K562 (cell line): ENCODE data around the gene PRKACG. TPM values are rescaled to one million over a fixed set of nuclear protein-coding genes. Genes with fewer than 3 reads are reported as not detected.

Experiments
- ATAC-seq: fragments of 200-7000 bp; cut with Tn5 transposase; 3 replicates; pipeline ENCODE4 v1.9.1; 2020; ENCODE audit warnings: moderate library complexity
- BruUV-seq: library from RNA; stranded (reverse); fragments of 400-500 nt; replicated peaks from 2 replicates; lab custom pipeline; 2021; lab: Mats Ljungman, UMichigan
- CTCF ChIA-PET: fragments of 300-600 bp; formaldehyde crosslinking; extraction: SDS; loops from one replicate; lab custom pipeline; 2021; ENCODE audit warnings: low intra/inter-chr PET ratio; lab: Yijun Ruan, JAX
- POLR2A ChIA-PET: fragments of 300-600, 350-650 bp; sonication (Branson Sonifier 250); formaldehyde crosslinking; extraction: SDS; loops from one replicate; lab custom pipeline; 2021; ENCODE audit warnings: antibody characterized with exemption, inconsistent platforms; lab: Yijun Ruan, JAX
- DNase-seq, 4 experiments: peaks; one replicate each; pipeline versions ENCODE4 v3.0.0 to v3.0.0-alpha.2; 2011 to 2018; ENCODE audit warnings: low spot score in 3 of 4, mixed read lengths in 3 of 4; ENCODE audit errors: extremely low read depth in 1 of 4
- FAIRE-seq: peaks from 2 replicates; lab custom pipeline; 2011; peaks lifted over from hg19 to GRCh38; lab: Jason Lieb, UNC
- H2AFZ ChIP-seq: 2 replicates; pipeline ENCODE4 v1.6.0; 2011; ENCODE audit warnings: low read depth, low read length, control low read depth, inconsistent platforms
- H3K27ac ChIP-seq: fragments of 200-600 bp; 3 replicates; pipeline ENCODE4 v1.8.0; 2011; ENCODE audit warnings: low read depth, mild to moderate bottlenecking, control low read depth, inconsistent platforms, low read length, moderate library complexity, mixed read lengths; ENCODE audit errors: extremely low read depth
- H3K27me3 ChIP-seq, 2 experiments: fragments of 300-600 bp in 1 of 2; 2 replicates in 1 of 2; 3 replicates in 1 of 2; pipeline versions ENCODE4 v1.6.0 to v1.8.0; 2011; ENCODE audit warnings: inconsistent platforms in 2 of 2, low read length in 2 of 2, mild to moderate bottlenecking in 1 of 2, mixed read lengths in 1 of 2, moderate library complexity in 1 of 2; ENCODE audit not compliant: control insufficient read depth in 2 of 2, insufficient read depth in 2 of 2
- H3K36me3 ChIP-seq: fragments of 300-600 bp; 3 replicates; pipeline ENCODE4 v1.8.0; 2011; ENCODE audit warnings: mild to moderate bottlenecking, low read length, inconsistent platforms; ENCODE audit not compliant: control insufficient read depth, insufficient read depth
- H3K4me1 ChIP-seq, 2 experiments: fragments of 200-600 bp in 1 of 2; replicated peaks in 1 of 2; 2 replicates in 1 of 2; 3 replicates in 1 of 2; pipeline versions ENCODE4 v1.5.1 to v1.8.0; 2011; ENCODE audit warnings: inconsistent platforms in 2 of 2, low read length in 2 of 2, mild to moderate bottlenecking in 1 of 2, mixed read lengths in 1 of 2, moderate library complexity in 1 of 2; ENCODE audit not compliant: control insufficient read depth in 2 of 2, insufficient read depth in 2 of 2
- H3K4me2 ChIP-seq: 2 replicates; pipeline ENCODE4 v1.6.1; 2011; ENCODE audit warnings: low read length, control low read depth, inconsistent platforms, mixed read lengths; ENCODE audit not compliant: insufficient read depth
- H3K4me3 ChIP-seq: fragments of 200-600 bp; sonication (generic), shearing (Covaris generic); 2 replicates; pipeline ENCODE4 v1.5.1; 2016; ENCODE audit warnings: control low read depth, inconsistent platforms
- H3K79me2 ChIP-seq: fragments of 200-600 bp; 3 replicates; pipeline ENCODE4 v1.8.0; 2011; ENCODE audit warnings: low read length, inconsistent platforms; ENCODE audit not compliant: control insufficient read depth, insufficient read depth
- H3K9ac ChIP-seq, 2 experiments: 2 replicates each; pipeline versions ENCODE4 v1.6.0 to v1.6.1; 2011; ENCODE audit warnings: low read depth in 2 of 2, low read length in 2 of 2, control low read depth in 1 of 2, inconsistent platforms in 1 of 2, mild to moderate bottlenecking in 1 of 2, mixed read lengths in 1 of 2; ENCODE audit not compliant: insufficient read depth in 1 of 2
- H3K9me1 ChIP-seq: one replicate; pipeline ENCODE4 v1.6.0; 2011; ENCODE audit warnings: inconsistent platforms, mild to moderate bottlenecking, low read length, moderate library complexity; ENCODE audit not compliant: control insufficient read depth, insufficient read depth
- H3K9me3 ChIP-seq: replicated peaks from 2 replicates; pipeline ENCODE4 v1.5.1; 2011; ENCODE audit warnings: low read depth, low read length, inconsistent platforms; ENCODE audit not compliant: control insufficient read depth, insufficient read depth
- H4K20me1 ChIP-seq: replicated peaks from 2 replicates; pipeline ENCODE4 v1.6.1; 2011; ENCODE audit warnings: low read length, inconsistent platforms, mixed read lengths; ENCODE audit not compliant: control insufficient read depth, insufficient read depth
- ADNP ChIP-seq: fragments of 200-800 bp; sonication (Bioruptor generic); IDR thresholded peaks from 2 replicates; pipeline ENCODE4 v1.6.1; 2016; ENCODE audit warnings: missing genetic modification characterization, missing compliant biosample characterization
- CBFB ChIP-seq: sonication (generic); formaldehyde crosslinking; IDR thresholded peaks from 2 replicates; pipeline ENCODE4 v1.4.0; 2020; ENCODE audit warnings: mild to moderate bottlenecking, missing genetic modification reagents
- FIP1L1 ChIP-seq: fragments of 200-400 bp; formaldehyde crosslinking; IDR thresholded peaks from 2 replicates; pipeline ENCODE4 v1.6.1; 2018; ENCODE audit warnings: mild to moderate bottlenecking, low read depth, low read length; ENCODE audit not compliant: poor library complexity, severe bottlenecking
- FOXJ3 ChIP-seq: sonication (generic); formaldehyde crosslinking; IDR thresholded peaks from 2 replicates; pipeline ENCODE4 v1.4.0; 2020; ENCODE audit warnings: mild to moderate bottlenecking, missing genetic modification reagents
- GABPB1 ChIP-seq: sonication (generic); formaldehyde crosslinking; IDR thresholded peaks from 2 replicates; pipeline ENCODE4 v1.8.0; 2022; ENCODE audit warnings: mild to moderate bottlenecking, missing genetic modification reagents
- GTF2F1 ChIP-seq: IDR thresholded peaks from 2 replicates; pipeline ENCODE4 v1.6.1; 2011; ENCODE audit warnings: low read depth, low read length, improper control_type of control experiment
- MEF2A ChIP-seq: IDR thresholded peaks from 2 replicates; pipeline ENCODE4 v1.6.1; 2011; ENCODE audit warnings: low read depth, mild to moderate bottlenecking, low read length, moderate library complexity; ENCODE audit not compliant: control insufficient read depth
- MEIS2 ChIP-seq: fragments of 450-650 bp; IDR thresholded peaks from 2 replicates; pipeline ENCODE4 v1.6.1; 2014; ENCODE audit warnings: mild to moderate bottlenecking; ENCODE audit not compliant: partially characterized antibody
- MYNN ChIP-seq, 2 experiments: sonication (generic); formaldehyde crosslinking in 1 of 2; IDR thresholded peaks; 2 replicates each; pipeline versions ENCODE4 v1.5.0 to v1.6.1; 2016 to 2020; ENCODE audit warnings: antibody characterized with exemption in 1 of 2, missing genetic modification reagents in 1 of 2
- TEAD4 ChIP-seq, 2 experiments: sonication (generic) in 1 of 2; formaldehyde crosslinking in 1 of 2; IDR thresholded peaks; 2 replicates each; pipeline versions ENCODE4 v1.6.1 to v1.8.0; 2012 to 2022; ENCODE audit warnings: borderline replicate concordance in 1 of 2, inconsistent platforms in 1 of 2, low read length in 1 of 2, mild to moderate bottlenecking in 1 of 2, missing genetic modification reagents in 1 of 2
- ZKSCAN3 ChIP-seq: fragments of 250-450 bp; sonication (Bioruptor Pico); IDR thresholded peaks from 2 replicates; pipeline ENCODE4 v1.4.0; 2020
- ZNF184 ChIP-seq: sonication (generic); formaldehyde crosslinking; IDR thresholded peaks from 2 replicates; pipeline ENCODE4 v1.5.0; 2020; ENCODE audit warnings: missing genetic modification reagents
- WGBS: fragments of 100-300 bp; shearing (Covaris generic); methylation state at CpG from one replicate; pipeline ENCODE4 v1.1.6; 2016; ENCODE audit warnings: low coverage, mixed read lengths; ENCODE audit not compliant: insufficient coverage; ENCODE audit errors: missing lambda C conversion rate; 5-methylcytosine and 5-hydroxymethylcytosine counted together
- in situ Hi-C: fragments of 300-500 bp; cut with MboI; formaldehyde crosslinking; loops from 4 replicates; pipeline ENCODE4 v1.15.0; 2018; ENCODE audit warnings: inconsistent platforms, mixed read lengths
- intact Hi-C: fragments of 100-400 bp; cut with micrococcal nuclease; formaldehyde crosslinking; loops from 2 replicates; pipeline ENCODE4 v1.14.2; 2022
- polyA plus RNA-seq, 8 experiments: library from polyadenylated mRNA; depleted of rRNA in 4 of 8; stranded (reverse) in 5 of 8; unstranded in 3 of 8; fragments of >200 nt; fragmentation: Nextera tagmentation in 2 of 8; fragmentation: Illumina TruSeq in 1 of 8; extraction: Ambion mirVana in 2 of 8; extraction: Trizol in 1 of 8; gene quantifications; 2 replicates each; pipeline versions ENCODE4 v1.2.1 to v1.2.3, GENCODE V29; 2011 to 2014; ENCODE audit warnings: inconsistent platforms in 1 of 8, missing spikeins in 1 of 8
- total RNA-seq, 7 experiments: library from RNA; depleted of rRNA in 6 of 7; stranded (reverse); fragments of >200 nt in 6 of 7; fragmentation: Illumina TruSeq in 2 of 7; extraction: Trizol in 2 of 7; gene quantifications; 2 replicates each; pipeline versions ENCODE4 v1.2.1 to v1.2.3, GENCODE V29; 2011 to 2021; ENCODE audit warnings: low replicate concordance in 1 of 7
- TF ChIP-seq, protein P1 (sequence below): fragments of 250-450 bp; sonication (Bioruptor Pico); IDR thresholded peaks from 2 replicates; pipeline ENCODE4 v1.4.0; 2020; ENCODE audit warnings: borderline replicate concordance
- TF ChIP-seq, protein P2 (sequence below), 2 experiments: fragments of 450-650 bp in 1 of 2; sonication (generic) in 1 of 2; formaldehyde crosslinking in 1 of 2; IDR thresholded peaks in 1 of 2; conservative IDR thresholded peaks in 1 of 2; 2 replicates each; pipeline versions ENCODE4 v1.6.1 to v1.8.1; 2016 to 2023; ENCODE audit warnings: mild to moderate bottlenecking in 2 of 2, moderate library complexity in 2 of 2, inconsistent platforms in 1 of 2, missing genetic modification reagents in 1 of 2
- TF ChIP-seq, protein P3 (sequence below): fragments of 450-650 bp; formaldehyde crosslinking; IDR thresholded peaks from 2 replicates; pipeline ENCODE4 v1.4.0; 2020; ENCODE audit warnings: mild to moderate bottlenecking, moderate library complexity

The PRKACG gene
- total and polyA plus RNA-seq, 9 of the 15 experiments (the other 6 are each of a cell fraction or from before 2014, with no cell fraction given) = not detected

DNA sequence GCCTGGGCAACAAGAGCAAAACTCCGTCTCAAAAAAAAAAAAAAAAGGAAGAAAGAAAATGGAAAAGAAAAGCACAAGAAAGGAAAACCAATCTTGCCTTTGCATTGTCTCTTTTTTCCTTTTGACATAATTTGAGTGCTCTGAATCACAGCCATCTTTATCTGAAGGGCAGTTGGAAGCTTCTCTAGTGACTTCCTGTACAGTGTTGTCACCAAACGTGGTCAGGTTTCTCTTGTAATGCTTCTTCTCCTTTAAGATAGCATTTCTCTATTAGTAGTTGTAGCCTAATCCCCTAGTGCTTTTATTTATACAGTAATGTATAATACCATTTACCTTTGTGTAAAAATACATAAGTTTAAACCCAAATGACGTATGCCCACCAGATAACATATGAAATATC lies 18.1 kb downstream of the PRKACG start:
- TF ChIP-seq CBFB (CRISPR knock-in tag) = no peak
- TF ChIP-seq MYNN (IDR thresholded peaks at IDR 0.05) = no peak
- no peak for TF ChIP-seq MYNN (CRISPR knock-in tag; IDR thresholded peaks at IDR 0.05)
- TF ChIP-seq GABPB1 = no peak
- TF ChIP-seq, protein P1, sequence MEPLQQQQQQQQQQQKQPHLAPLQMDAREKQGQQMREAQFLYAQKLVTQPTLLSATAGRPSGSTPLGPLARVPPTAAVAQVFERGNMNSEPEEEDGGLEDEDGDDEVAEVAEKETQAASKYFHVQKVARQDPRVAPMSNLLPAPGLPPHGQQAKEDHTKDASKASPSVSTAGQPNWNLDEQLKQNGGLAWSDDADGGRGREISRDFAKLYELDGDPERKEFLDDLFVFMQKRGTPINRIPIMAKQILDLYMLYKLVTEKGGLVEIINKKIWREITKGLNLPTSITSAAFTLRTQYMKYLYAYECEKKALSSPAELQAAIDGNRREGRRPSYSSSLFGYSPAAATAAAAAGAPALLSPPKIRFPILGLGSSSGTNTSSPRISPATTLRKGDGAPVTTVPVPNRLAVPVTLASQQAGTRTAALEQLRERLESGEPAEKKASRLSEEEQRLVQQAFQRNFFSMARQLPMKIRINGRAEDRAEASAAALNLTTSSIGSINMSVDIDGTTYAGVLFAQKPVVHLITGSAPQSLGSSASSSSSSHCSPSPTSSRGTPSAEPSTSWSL (CRISPR knock-in tag) = no peak
- TF ChIP-seq ZNF184 (CRISPR knock-in tag) = no peak
- TF ChIP-seq, protein P2, sequence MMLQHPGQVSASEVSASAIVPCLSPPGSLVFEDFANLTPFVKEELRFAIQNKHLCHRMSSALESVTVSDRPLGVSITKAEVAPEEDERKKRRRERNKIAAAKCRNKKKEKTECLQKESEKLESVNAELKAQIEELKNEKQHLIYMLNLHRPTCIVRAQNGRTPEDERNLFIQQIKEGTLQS (IDR thresholded peaks at IDR 0.05) = no peak
- TF ChIP-seq, protein P2 (CRISPR knock-in tag; conservative IDR thresholded peaks at IDR 0.05) = no peak
- TF ChIP-seq MEIS2 = no peak
- no peak for TF ChIP-seq TEAD4 (IDR thresholded peaks at IDR 0.05; ENCODE audit: low read length)
- no peak for TF ChIP-seq TEAD4 (CRISPR knock-in tag; IDR thresholded peaks at IDR 0.05; ENCODE audit: borderline replicate concordance)
- TF ChIP-seq MEF2A = no peak
- TF ChIP-seq FOXJ3 (CRISPR knock-in tag) = no peak
- no peak for TF ChIP-seq FIP1L1
- no peak for TF ChIP-seq ZKSCAN3 (CRISPR knock-in tag)
- TF ChIP-seq, protein P3, sequence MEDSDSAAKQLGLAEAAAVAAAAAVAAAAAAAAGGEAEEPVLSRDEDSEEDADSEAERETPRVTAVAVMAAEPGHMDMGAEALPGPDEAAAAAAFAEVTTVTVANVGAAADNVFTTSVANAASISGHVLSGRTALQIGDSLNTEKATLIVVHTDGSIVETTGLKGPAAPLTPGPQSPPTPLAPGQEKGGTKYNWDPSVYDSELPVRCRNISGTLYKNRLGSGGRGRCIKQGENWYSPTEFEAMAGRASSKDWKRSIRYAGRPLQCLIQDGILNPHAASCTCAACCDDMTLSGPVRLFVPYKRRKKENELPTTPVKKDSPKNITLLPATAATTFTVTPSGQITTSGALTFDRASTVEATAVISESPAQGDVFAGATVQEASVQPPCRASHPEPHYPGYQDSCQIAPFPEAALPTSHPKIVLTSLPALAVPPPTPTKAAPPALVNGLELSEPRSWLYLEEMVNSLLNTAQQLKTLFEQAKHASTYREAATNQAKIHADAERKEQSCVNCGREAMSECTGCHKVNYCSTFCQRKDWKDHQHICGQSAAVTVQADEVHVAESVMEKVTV = no peak
- TF ChIP-seq ADNP (tag) = no peak
- no peak for TF ChIP-seq GTF2F1
- Histone ChIP-seq H3K4me2 (no peak overlapping the region), H3K4me3 (no peak overlapping the region), H3K9me3 (no peaks in the 10 kb centered on the region), H3K79me2 (no peaks in the 10 kb centered on the region), H3K4me1 (peaks cover 5 to 16% of the 10 kb centered on the region in 2 experiments; a peak in 4 of 5 replicates), H2AFZ (no peak overlapping the region), H3K27ac (no peak overlapping the region), H3K9me1 (no peaks in the 10 kb centered on the region), H3K36me3 (no peaks in the 10 kb centered on the region; the same call in 2 of the 3 replicates), H4K20me1 (no peaks in the 10 kb centered on the region), H3K27me3 (no peaks in the 10 kb centered on the region), H3K9ac (no peak overlapping the region)
- in situ Hi-C loops (no loop called here), intact Hi-C loops (loop anchor here (5.0 kb wide), 3 partner anchors 43 to 143 kb away; no protein-coding TSS in a partner anchor)
- no peak for ATAC-seq
- no TSS peak for BruUV-seq
- FAIRE-seq = no peak
- ChIA-PET POLR2A (interaction anchor here (0.8 kb wide), 1 partner anchor 501 kb away, joined by 3 read pairs; no protein-coding TSS in a partner anchor), CTCF (no interaction called here)
- no peak for DNase-seq
- 46% methylated on average over 2 of the region's 3 CpGs for WGBS
